ENCODE results near the gene SLC4A7. TPM values are rescaled to one million over a fixed set of nuclear protein-coding genes. Genes with fewer than 3 reads are reported as not detected.

The SLC4A7 gene
- total RNA-seq, 1 experiment from 2014 or later: 27.0 TPM

- no peak for DNase-seq (ENCODE audit: low spot score)
- in situ Hi-C loops (cut with HindIII; ENCODE audit: low sequenced_read_pairs): no loop called here
Measured at GRCh38 chr3:27494784-27495183, 10.6 kb upstream of the SLC4A7 start.

GRCh38 chr3:27488821-27489220 is 4.6 kb upstream of the SLC4A7 start:
- DNase-seq (ENCODE audit: low spot score): no peak
- in situ Hi-C loops (cut with HindIII; ENCODE audit: low sequenced_read_pairs): no loop called here

- in situ Hi-C loops (cut with HindIII; ENCODE audit: low sequenced_read_pairs): no loop called here
- DNase-seq (ENCODE audit: low spot score): no peak
Measured at GRCh38 chr3:27487383-27487782, 3.2 kb upstream of the SLC4A7 start.

GRCh38 chr3:27486336-27486735 is 2.2 kb upstream of the SLC4A7 start:
- in situ Hi-C loops (cut with HindIII; ENCODE audit: low sequenced_read_pairs): no loop called here
- DNase-seq (ENCODE audit: low spot score): no peak

GRCh38 chr3:27485866-27486265 is 1.7 kb upstream of the SLC4A7 start:
- DNase-seq (ENCODE audit: low spot score): no peak
- in situ Hi-C loops (cut with HindIII; ENCODE audit: low sequenced_read_pairs): no loop called here

- in situ Hi-C loops (cut with HindIII; ENCODE audit: low sequenced_read_pairs): no loop called here
- DNase-seq (ENCODE audit: low spot score): peak; percentile 63
Measured at GRCh38 chr3:27483117-27484014, 818 bp downstream of the SLC4A7 start.

GRCh38 chr3:27479806-27480543 is 4.2 kb downstream of the SLC4A7 start:
- in situ Hi-C loops (cut with HindIII; ENCODE audit: low sequenced_read_pairs): no loop called here
- no peak for DNase-seq (ENCODE audit: low spot score)

- DNase-seq (ENCODE audit: low spot score): no peak
- in situ Hi-C loops (cut with HindIII; ENCODE audit: low sequenced_read_pairs): no loop called here
Measured at GRCh38 chr3:27471923-27472550, 12.1 kb downstream of the SLC4A7 start.

GRCh38 chr3:27468283-27468886 is 15.8 kb downstream of the SLC4A7 start:
- in situ Hi-C loops (cut with HindIII; ENCODE audit: low sequenced_read_pairs): no loop called here
- DNase-seq (ENCODE audit: low spot score): no peak

GRCh38 chr3:27467545-27467944 is 16.6 kb downstream of the SLC4A7 start:
- DNase-seq (ENCODE audit: low spot score): peak; percentile 51
- in situ Hi-C loops (cut with HindIII; ENCODE audit: low sequenced_read_pairs): no loop called here

- DNase-seq (ENCODE audit: low spot score): no peak
- in situ Hi-C loops (cut with HindIII; ENCODE audit: low sequenced_read_pairs): no loop called here
Measured at GRCh38 chr3:27464646-27465045, 19.5 kb downstream of the SLC4A7 start.

- in situ Hi-C loops (cut with HindIII; ENCODE audit: low sequenced_read_pairs): no loop called here
- no peak for DNase-seq (ENCODE audit: low spot score)
Measured at GRCh38 chr3:27462228-27462627, 22.0 kb downstream of the SLC4A7 start.

GRCh38 chr3:27458929-27459328 is 25.3 kb downstream of the SLC4A7 start:
- in situ Hi-C loops (cut with HindIII; ENCODE audit: low sequenced_read_pairs): no loop called here
- no peak for DNase-seq (ENCODE audit: low spot score)

- DNase-seq (ENCODE audit: low spot score): no peak
- in situ Hi-C loops (cut with HindIII; ENCODE audit: low sequenced_read_pairs): no loop called here
Measured at GRCh38 chr3:27456554-27456953, 27.6 kb downstream of the SLC4A7 start.

GRCh38 chr3:27454914-27455313 is 29.3 kb downstream of the SLC4A7 start:
- in situ Hi-C loops (cut with HindIII; ENCODE audit: low sequenced_read_pairs): no loop called here
- DNase-seq (ENCODE audit: low spot score): no peak

GRCh38 chr3:27454461-27454860 is 29.7 kb downstream of the SLC4A7 start:
- no peak for DNase-seq (ENCODE audit: low spot score)
- in situ Hi-C loops (cut with HindIII; ENCODE audit: low sequenced_read_pairs): no loop called here

- in situ Hi-C loops (cut with HindIII; ENCODE audit: low sequenced_read_pairs): no loop called here
- no peak for DNase-seq (ENCODE audit: low spot score)
Measured at GRCh38 chr3:27452368-27453090, 31.7 kb downstream of the SLC4A7 start.

GRCh38 chr3:27451842-27452241 is 32.3 kb downstream of the SLC4A7 start:
- DNase-seq (ENCODE audit: low spot score): no peak
- in situ Hi-C loops (cut with HindIII; ENCODE audit: low sequenced_read_pairs): no loop called here

- no peak for DNase-seq (ENCODE audit: low spot score)
- in situ Hi-C loops (cut with HindIII; ENCODE audit: low sequenced_read_pairs): no loop called here
Measured at GRCh38 chr3:27451251-27451650, 32.9 kb downstream of the SLC4A7 start.
